WTC11 (cell line): ENCODE results near the gene NUMBL.

Experiments
- RELA ChIP-seq: sonication (generic); formaldehyde crosslinking; IDR thresholded peaks from 2 replicates; pipeline ENCODE4 v1.8.1; 2022; ENCODE audit warnings: missing genetic modification reagents, mild to moderate bottlenecking, borderline replicate concordance
- TF ChIP-seq, protein P1 (sequence below): fragments of 200-600 bp; IDR thresholded peaks from 2 replicates; pipeline ENCODE4 v1.8.0; 2022; ENCODE audit warnings: antibody characterized with exemption
- TF ChIP-seq, protein P2 (sequence below): sonication (generic); formaldehyde crosslinking; IDR thresholded peaks from 2 replicates; pipeline ENCODE4 v1.8.0; 2022; ENCODE audit warnings: mild to moderate bottlenecking, missing genetic modification reagents

DNA sequence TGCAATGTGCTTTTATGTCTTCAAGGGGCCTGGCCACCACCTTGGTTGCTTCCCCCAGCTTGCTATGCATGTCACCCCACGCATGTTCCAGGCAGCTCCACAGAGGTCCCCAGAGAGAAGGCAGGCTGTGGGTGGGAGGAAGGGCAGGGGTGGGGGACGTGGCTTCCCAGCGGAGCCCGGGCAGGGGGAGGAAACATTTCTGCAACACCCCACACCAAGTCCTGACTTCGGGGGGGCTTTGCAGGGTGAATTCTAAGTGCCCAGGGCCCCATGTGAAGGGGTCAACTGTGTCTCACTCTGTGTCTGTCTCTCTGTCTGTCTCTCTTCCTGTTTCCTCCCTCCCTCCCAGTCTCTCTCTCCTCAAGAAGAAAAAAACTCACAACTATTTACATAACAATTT, 49.7 kb downstream of the NUMBL start:
- TF ChIP-seq, protein P1, sequence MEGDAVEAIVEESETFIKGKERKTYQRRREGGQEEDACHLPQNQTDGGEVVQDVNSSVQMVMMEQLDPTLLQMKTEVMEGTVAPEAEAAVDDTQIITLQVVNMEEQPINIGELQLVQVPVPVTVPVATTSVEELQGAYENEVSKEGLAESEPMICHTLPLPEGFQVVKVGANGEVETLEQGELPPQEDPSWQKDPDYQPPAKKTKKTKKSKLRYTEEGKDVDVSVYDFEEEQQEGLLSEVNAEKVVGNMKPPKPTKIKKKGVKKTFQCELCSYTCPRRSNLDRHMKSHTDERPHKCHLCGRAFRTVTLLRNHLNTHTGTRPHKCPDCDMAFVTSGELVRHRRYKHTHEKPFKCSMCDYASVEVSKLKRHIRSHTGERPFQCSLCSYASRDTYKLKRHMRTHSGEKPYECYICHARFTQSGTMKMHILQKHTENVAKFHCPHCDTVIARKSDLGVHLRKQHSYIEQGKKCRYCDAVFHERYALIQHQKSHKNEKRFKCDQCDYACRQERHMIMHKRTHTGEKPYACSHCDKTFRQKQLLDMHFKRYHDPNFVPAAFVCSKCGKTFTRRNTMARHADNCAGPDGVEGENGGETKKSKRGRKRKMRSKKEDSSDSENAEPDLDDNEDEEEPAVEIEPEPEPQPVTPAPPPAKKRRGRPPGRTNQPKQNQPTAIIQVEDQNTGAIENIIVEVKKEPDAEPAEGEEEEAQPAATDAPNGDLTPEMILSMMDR: no peak
- no peak for TF ChIP-seq RELA (CRISPR knock-in tag)
- TF ChIP-seq, protein P2, sequence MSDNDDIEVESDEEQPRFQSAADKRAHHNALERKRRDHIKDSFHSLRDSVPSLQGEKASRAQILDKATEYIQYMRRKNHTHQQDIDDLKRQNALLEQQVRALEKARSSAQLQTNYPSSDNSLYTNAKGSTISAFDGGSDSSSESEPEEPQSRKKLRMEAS (CRISPR knock-in tag): no peak
